Measurements from ENCODE around the gene SAMD5.

DNA sequence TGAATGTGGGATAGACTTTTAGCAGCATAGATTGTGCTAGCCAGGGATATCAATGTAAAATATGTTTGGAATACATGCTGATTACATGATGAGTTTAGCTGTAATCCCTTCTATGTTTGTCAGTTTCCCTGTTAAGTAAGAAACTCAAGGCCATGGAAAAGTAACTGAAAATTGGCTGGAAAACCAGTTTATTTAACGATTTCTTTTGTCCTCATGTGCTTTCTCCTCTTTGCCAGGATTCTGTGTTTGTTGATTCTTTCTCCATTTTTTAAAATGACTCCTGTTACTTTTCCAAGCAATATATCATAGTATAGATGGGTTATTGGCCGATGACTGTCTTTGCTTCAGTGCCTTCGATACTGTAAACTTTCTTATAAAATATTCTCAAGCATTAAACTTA is 87.5 kb downstream of the SAMD5 start:
- TF ChIP-seq, protein P1, sequence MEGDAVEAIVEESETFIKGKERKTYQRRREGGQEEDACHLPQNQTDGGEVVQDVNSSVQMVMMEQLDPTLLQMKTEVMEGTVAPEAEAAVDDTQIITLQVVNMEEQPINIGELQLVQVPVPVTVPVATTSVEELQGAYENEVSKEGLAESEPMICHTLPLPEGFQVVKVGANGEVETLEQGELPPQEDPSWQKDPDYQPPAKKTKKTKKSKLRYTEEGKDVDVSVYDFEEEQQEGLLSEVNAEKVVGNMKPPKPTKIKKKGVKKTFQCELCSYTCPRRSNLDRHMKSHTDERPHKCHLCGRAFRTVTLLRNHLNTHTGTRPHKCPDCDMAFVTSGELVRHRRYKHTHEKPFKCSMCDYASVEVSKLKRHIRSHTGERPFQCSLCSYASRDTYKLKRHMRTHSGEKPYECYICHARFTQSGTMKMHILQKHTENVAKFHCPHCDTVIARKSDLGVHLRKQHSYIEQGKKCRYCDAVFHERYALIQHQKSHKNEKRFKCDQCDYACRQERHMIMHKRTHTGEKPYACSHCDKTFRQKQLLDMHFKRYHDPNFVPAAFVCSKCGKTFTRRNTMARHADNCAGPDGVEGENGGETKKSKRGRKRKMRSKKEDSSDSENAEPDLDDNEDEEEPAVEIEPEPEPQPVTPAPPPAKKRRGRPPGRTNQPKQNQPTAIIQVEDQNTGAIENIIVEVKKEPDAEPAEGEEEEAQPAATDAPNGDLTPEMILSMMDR (IDR thresholded peaks at IDR 0.05), result no peak
- TF ChIP-seq POLR2AphosphoS5 (IDR thresholded peaks at IDR 0.05), result no peak

Data from sigmoid colon (tissue), 4 donors.